ENCODE data around the gene ELP1.
"Not testable (repeated sequence)": the region's sequence is repeated elsewhere in the genome, so short reads cannot be mapped to it uniquely, and the experiment has no call there.

The ELP1 gene

GRCh38 chr9:108842610-108843295 lies 91.2 kb downstream of the ELP1 start:
- H3K27ac ChIP-seq (ENCODE audit: low read length): no peak overlapping the region
- TF ChIP-seq CTCF (IDR thresholded peaks at IDR 0.05; ENCODE audit: low read depth, low read length) (no peak), EZH2phosphoT487 (IDR thresholded peaks at IDR 0.05; ENCODE audit: low read depth) (no peak)
- H3K4me2 ChIP-seq (ENCODE audit: low read length): no peak overlapping the region
- H3K36me3 ChIP-seq (replicated peaks; ENCODE audit: low read depth, low read length): no peaks in the 10 kb centered on the region
- H3K27me3 ChIP-seq (ENCODE audit: low read depth, low read length): peaks cover 21% of the 10 kb centered on the region
- no peak overlapping the region for H2AFZ ChIP-seq (ENCODE audit: low read depth, low read length)
- H3K9me3 ChIP-seq (ENCODE audit: insufficient read depth, low read length): no peaks in the 10 kb centered on the region
- no peaks in the 10 kb centered on the region for H3K4me1 ChIP-seq (ENCODE audit: low read length)
- H3K4me3 ChIP-seq (ENCODE audit: low read length): no peak overlapping the region
- H4K20me1 ChIP-seq (ENCODE audit: insufficient read depth, low read length): no peaks in the 10 kb centered on the region
- no peak overlapping the region for H3K9ac ChIP-seq (ENCODE audit: low read length)
- no peaks in the 10 kb centered on the region for H3K79me2 ChIP-seq (ENCODE audit: low read length)

- not testable (repeated sequence) for H3K79me2 ChIP-seq (ENCODE audit: low read length); H4K20me1 ChIP-seq (ENCODE audit: insufficient read depth, low read length); H3K36me3 ChIP-seq (replicated peaks; ENCODE audit: low read depth, low read length); H3K9ac ChIP-seq (ENCODE audit: low read length); H2AFZ ChIP-seq (ENCODE audit: low read depth, low read length); H3K4me2 ChIP-seq (ENCODE audit: low read length); H3K27me3 ChIP-seq (ENCODE audit: low read depth, low read length); H3K9me3 ChIP-seq (ENCODE audit: insufficient read depth, low read length); H3K4me3 ChIP-seq (ENCODE audit: low read length); H3K27ac ChIP-seq (ENCODE audit: low read length); H3K4me1 ChIP-seq (ENCODE audit: low read length)
Measured at GRCh38 chr9:108839561-108839960, 94.4 kb downstream of the ELP1 start.

GRCh38 chr9:108838017-108838416 lies 95.9 kb downstream of the ELP1 start:
- no peaks in the 10 kb centered on the region for H3K4me1 ChIP-seq (ENCODE audit: low read length)
- no peaks in the 10 kb centered on the region for H4K20me1 ChIP-seq (ENCODE audit: insufficient read depth, low read length)
- TF ChIP-seq CTCF (IDR thresholded peaks at IDR 0.05; ENCODE audit: low read depth, low read length) (no peak), EZH2phosphoT487 (IDR thresholded peaks at IDR 0.05; ENCODE audit: low read depth) (no peak)
- no peaks in the 10 kb centered on the region for H3K9me3 ChIP-seq (ENCODE audit: insufficient read depth, low read length)
- H3K36me3 ChIP-seq (replicated peaks; ENCODE audit: low read depth, low read length): no peaks in the 10 kb centered on the region
- no peak overlapping the region for H3K4me3 ChIP-seq (ENCODE audit: low read length)
- no peaks in the 10 kb centered on the region for H3K79me2 ChIP-seq (ENCODE audit: low read length)
- no peak overlapping the region for H3K4me2 ChIP-seq (ENCODE audit: low read length)
- H2AFZ ChIP-seq (ENCODE audit: low read depth, low read length): no peak overlapping the region
- no peak overlapping the region for H3K27ac ChIP-seq (ENCODE audit: low read length)
- no peak overlapping the region for H3K9ac ChIP-seq (ENCODE audit: low read length)
- no peaks in the 10 kb centered on the region for H3K27me3 ChIP-seq (ENCODE audit: low read depth, low read length)

- H3K27ac ChIP-seq (ENCODE audit: low read length): no peak overlapping the region
- H3K4me1 ChIP-seq (ENCODE audit: low read length): no peaks in the 10 kb centered on the region
- no peaks in the 10 kb centered on the region for H4K20me1 ChIP-seq (ENCODE audit: insufficient read depth, low read length)
- no peaks in the 10 kb centered on the region for H3K27me3 ChIP-seq (ENCODE audit: low read depth, low read length)
- H2AFZ ChIP-seq (ENCODE audit: low read depth, low read length): no peak overlapping the region
- H3K4me2 ChIP-seq (ENCODE audit: low read length): no peak overlapping the region
- H3K9ac ChIP-seq (ENCODE audit: low read length): no peak overlapping the region
- H3K4me3 ChIP-seq (ENCODE audit: low read length): no peak overlapping the region
- no peaks in the 10 kb centered on the region for H3K36me3 ChIP-seq (replicated peaks; ENCODE audit: low read depth, low read length)
- no peaks in the 10 kb centered on the region for H3K9me3 ChIP-seq (ENCODE audit: insufficient read depth, low read length)
- H3K79me2 ChIP-seq (ENCODE audit: low read length): no peaks in the 10 kb centered on the region
- TF ChIP-seq CTCF (IDR thresholded peaks at IDR 0.05; ENCODE audit: low read depth, low read length): no peak
- TF ChIP-seq EZH2phosphoT487 (IDR thresholded peaks at IDR 0.05; ENCODE audit: low read depth): no peak
Measured at GRCh38 chr9:108837530-108837929, 96.4 kb downstream of the ELP1 start.

All from OCI-LY3 (cell line).